Measurements from ENCODE around the gene TSKU.
A peak's percentile ranks its signal among the peaks of the same experiment; 100 is the strongest.
"Not testable (repeated sequence)": the region's sequence is repeated elsewhere in the genome, so short reads cannot be mapped to it uniquely, and the experiment has no call there.

The TSKU gene

GRCh38 chr11:76788661-76789442, 5.7 kb downstream of the TSKU start:
- no peak for DNase-seq (ENCODE audit: low read depth in 2 of 2)

- DNase-seq (ENCODE audit: low read depth in 2 of 2) = no peak
These were observed 6.2 kb downstream of the TSKU start for GRCh38 chr11:76789443-76789719.

- DNase-seq (ENCODE audit: low read depth in 2 of 2) = no peak
These were observed 7.1 kb downstream of the TSKU start for GRCh38 chr11:76790251-76790650.

GRCh38 chr11:76791002-76791770, 8.0 kb downstream of the TSKU start:
- DNase-seq (ENCODE audit: low read depth in 2 of 2) = not testable (repeated sequence)

GRCh38 chr11:76791861-76792260, 8.7 kb downstream of the TSKU start:
- no peak for DNase-seq (ENCODE audit: low read depth in 2 of 2)

- no peak for DNase-seq (ENCODE audit: low read depth in 2 of 2)
These were observed 9.5 kb downstream of the TSKU start for GRCh38 chr11:76792505-76793264.

GRCh38 chr11:76793391-76794291, 10.5 kb downstream of the TSKU start:
- DNase-seq (ENCODE audit: low read depth in 2 of 2) = no peak

GRCh38 chr11:76794371-76795289, 11.5 kb downstream of the TSKU start:
- no peak for DNase-seq (ENCODE audit: low read depth in 2 of 2)

- no peak for DNase-seq (ENCODE audit: low read depth in 2 of 2)
These were observed 12.3 kb downstream of the TSKU start for GRCh38 chr11:76795290-76795935.

GRCh38 chr11:76795936-76796441, 12.8 kb downstream of the TSKU start:
- DNase-seq (ENCODE audit: low read depth in 2 of 2) = no peak

- DNase-seq (ENCODE audit: low read depth in 2 of 2) = no peak
These were observed 13.5 kb downstream of the TSKU start for GRCh38 chr11:76796511-76797198.

- no peak for DNase-seq (ENCODE audit: low read depth in 2 of 2)
These were observed 14.4 kb downstream of the TSKU start for GRCh38 chr11:76797341-76798201.

- DNase-seq (ENCODE audit: low read depth in 2 of 2) = no peak
These were observed 15.0 kb downstream of the TSKU start for GRCh38 chr11:76798202-76798581.

- DNase-seq (ENCODE audit: low read depth in 2 of 2) = no peak
These were observed 15.5 kb downstream of the TSKU start for GRCh38 chr11:76798671-76799065.

- peak; percentile 34 to 56 for DNase-seq (ENCODE audit: low read depth in 2 of 2)
These were observed 16.1 kb downstream of the TSKU start for GRCh38 chr11:76799066-76799804.

GRCh38 chr11:76800466-76801200, 17.5 kb downstream of the TSKU start:
- DNase-seq (ENCODE audit: low read depth in 2 of 2) = no peak

- no peak for DNase-seq (ENCODE audit: low read depth in 2 of 2)
These were observed 18.1 kb downstream of the TSKU start for GRCh38 chr11:76801225-76801624.

Data from stimulated activated CD4-positive, alpha-beta T cell treated with anti-CD3 and anti-CD28 coated beads, Interleukin-1b, Interleukin-23, amount 100 ng/mL, for 1 hour (primary cell).